ENCODE results near the gene NTNG2.

The NTNG2 gene

GRCh38 chr9:132207839-132208615, 46.2 kb downstream of the NTNG2 start:
- DNase-seq: no peak

GRCh38 chr9:132209228-132209627, 47.4 kb downstream of the NTNG2 start:
- no peak for DNase-seq

GRCh38 chr9:132210472-132211145, 48.8 kb downstream of the NTNG2 start:
- DNase-seq: no peak

DNA sequence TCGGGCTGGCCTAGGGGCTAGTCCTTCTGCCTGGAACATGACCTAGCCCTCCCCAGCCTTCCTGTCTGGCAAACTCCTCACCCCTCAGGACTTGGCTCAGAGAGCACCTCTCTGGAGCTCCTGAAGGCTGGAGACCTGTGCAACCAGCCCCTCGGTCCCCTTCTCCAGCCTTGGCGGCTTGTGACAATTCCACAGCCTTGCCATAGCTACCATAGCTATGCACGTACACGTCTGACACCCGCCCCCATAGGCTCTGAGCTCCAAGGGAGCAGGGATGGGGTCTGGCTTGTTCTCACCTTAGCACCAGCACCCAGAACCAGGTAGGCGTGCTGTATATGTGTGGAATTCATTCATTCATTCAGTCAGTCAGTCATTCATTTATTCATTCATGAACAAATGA, 49.7 kb downstream of the NTNG2 start:
- no peak for DNase-seq

DNA sequence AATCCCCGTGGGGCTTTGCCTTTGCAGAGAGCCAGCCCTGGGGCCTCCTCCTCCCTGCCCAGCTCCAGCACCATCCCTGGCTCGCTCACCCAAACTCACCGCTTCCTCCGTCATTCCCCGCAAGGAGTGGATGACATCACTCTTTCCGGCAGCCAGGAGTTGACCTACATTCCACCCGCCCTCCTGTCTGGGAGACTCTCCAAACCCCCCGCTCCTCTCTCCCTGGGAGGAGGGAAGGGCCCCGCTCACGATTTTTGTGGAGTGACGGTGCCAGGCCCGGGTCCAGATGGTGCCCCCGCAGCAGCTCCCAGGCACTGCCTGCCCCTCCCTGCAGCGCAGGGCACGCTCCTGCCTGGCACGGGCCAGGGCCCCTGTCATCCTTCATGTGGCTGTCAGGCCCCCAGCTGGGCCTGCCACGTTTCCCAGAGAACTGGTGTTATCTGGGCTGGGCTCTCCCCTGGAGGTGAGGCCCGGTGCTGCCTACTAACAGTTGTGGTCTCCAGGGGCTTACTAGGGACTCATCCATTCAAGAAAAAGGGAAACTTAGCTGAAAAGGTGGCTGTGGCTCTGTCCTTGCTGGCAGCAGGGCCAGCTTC, 52.3 kb downstream of the NTNG2 start:
- no peak for DNase-seq

GRCh38 chr9:132216861-132217619, 55.2 kb downstream of the NTNG2 start:
- no peak for DNase-seq

DNA sequence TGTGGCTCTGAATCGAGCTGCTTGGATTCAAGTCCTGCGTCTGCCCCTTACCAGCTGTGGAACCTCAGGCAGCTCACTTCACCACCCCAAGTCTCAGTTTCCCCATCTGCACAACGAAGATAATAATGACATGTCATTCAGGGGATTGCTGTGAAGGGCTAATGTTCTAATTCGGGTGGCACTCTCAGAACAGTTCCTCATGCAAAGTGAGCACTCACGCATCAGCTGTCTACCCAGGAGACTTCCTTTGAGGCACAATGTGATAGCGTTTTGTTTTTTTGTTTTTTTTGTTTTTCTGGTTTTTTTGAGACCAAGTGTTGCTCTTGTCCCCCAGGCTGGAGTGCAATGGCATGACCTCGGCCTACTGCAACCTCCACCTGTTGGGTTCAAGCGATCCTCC, 56.4 kb downstream of the NTNG2 start:
- DNase-seq: no peak

DNA sequence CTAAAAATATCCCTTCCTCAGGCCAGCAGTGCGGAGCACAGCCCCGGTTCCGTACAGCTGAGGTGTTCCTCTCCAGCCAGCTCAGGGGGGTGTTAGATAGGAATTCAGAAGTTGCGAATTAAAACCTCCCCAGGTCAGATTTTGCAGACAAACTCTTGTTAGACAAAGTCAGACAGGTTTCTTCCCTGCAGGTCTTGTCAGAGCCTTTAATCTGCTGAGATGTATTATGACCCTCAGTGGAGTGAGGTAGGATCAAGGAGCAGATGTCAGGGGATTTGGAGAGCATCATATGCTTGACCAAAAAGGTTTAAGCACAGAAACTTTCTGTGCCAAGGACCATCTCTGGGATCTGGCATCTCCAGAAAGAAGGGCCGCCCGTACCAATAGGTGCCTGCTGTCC, 60.1 kb downstream of the NTNG2 start:
- no peak for DNase-seq

DNA sequence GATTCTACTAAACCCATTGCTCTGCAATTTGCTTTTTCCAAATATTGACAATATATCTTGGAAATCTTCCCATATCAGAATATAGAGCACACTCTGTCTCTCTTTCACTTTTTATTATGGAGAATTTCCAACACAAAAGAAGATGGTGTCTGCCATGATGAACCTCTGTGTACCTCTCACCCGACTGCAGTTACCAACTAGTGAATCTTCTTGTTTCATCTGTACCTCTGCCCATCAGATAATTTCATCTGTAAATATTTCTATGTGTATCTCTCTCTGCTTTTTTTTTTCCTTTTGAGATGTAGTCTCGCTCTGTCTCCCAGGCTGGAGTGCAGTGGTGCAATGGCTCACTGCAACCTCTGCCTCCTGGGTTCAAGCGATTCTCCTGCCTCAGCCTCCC, 62.8 kb downstream of the NTNG2 start:
- no peak for DNase-seq

DNA sequence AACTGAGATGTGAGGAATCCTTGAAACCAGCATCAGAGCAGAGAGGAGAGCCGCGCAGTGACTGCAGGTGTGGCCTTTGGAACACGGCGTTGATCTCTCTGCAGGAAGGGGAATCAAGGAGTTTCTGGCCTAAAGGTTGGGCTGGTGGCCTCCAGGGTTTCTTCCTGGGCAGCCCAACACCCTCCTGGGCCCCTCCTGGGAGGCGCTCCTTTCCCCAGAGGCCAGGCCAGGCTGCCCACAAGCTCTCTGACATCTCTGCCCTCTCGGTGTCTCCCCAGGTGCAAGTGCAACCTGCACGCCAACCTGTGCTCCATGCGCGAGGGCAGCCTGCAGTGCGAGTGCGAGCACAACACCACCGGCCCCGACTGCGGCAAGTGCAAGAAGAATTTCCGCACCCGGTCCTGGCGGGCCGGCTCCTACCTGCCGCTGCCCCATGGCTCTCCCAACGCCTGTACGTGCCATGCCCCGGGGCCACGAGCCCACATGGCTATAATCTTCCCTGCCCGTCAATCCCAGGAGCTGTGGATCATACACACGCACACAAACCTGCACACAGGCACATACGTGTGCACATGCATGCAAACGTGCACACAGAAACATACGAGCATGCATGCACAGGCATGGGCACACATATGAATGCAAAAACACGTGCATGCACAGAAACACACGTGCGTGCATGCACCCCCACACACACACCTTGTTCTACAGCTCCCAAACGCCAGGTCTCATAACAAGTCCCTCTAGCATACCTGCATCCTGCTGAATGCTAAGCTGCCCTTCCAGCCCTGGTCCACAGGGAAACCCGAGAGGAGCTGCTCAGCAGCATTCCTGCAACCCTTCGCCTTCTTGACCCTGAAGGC, 64.9 kb downstream of the NTNG2 start:
- DNase-seq: no peak

GRCh38 chr9:132228062-132228461, 66.2 kb downstream of the NTNG2 start:
- no peak for DNase-seq

DNA sequence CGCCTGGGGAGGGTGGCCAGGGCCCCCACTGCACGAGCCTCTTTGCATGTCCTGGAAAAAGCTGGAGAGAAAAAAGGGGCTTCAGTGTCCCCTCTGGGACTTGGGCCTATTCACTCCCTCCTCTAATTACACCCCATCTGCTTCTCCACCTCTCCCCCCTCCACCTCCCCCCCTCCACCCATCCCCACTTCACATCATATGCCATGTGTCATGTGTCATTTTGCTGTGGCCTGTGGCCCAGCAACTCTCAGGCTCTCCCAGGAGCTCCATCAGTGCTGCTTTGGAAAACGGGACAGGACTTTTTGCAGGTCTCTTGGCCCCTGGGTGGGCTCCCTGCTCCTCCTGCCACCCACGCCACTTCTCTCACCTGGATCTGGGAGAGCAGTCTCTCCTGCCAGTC, 68.7 kb downstream of the NTNG2 start:
- no peak for DNase-seq

- DNase-seq: no peak
These were observed 69.3 kb downstream of the NTNG2 start for GRCh38 chr9:132231019-132231701.

DNA sequence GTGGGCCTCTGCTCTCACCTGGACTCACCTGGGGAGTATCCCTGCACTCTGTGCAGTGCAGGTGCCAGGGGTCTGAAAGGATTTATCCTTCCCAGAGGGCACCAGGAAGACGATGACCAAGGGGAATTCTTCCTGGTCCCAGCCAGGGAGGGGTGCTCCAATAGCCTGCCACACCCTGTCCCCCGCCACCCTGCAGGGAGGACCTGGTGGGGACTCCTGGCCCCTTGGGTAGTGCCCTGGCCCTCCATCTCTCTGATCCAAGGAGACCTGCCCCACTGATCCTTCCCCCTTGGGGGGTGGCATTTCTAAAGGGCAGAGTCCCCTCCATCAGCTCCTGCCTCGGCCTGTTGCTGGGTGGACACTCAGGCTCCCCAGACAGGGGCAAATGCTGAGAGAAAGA, 70.7 kb downstream of the NTNG2 start:
- no peak for DNase-seq

- DNase-seq: no peak
These were observed 71.3 kb downstream of the NTNG2 start for GRCh38 chr9:132233138-132233537.

GRCh38 chr9:132234535-132234934, 72.7 kb downstream of the NTNG2 start:
- no peak for DNase-seq

DNA sequence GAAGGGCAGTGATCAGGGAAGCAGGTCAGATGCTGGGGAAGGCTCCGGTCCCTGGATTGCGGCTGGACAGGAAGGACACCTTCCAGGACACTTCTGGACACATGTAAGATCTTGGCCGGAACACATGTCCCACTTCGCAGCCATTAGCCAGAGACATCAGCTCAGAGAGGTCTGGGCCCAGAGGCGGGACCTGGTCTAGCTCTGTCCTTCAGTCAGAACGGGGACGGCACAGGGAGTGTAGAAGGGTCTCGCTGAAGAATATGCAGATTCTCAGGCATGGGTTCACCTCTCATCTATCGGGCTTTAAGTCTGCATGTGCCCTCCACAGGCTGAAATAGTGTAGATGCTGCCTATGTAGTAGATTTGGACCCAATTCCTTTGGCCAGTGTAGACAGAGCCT, 73.3 kb downstream of the NTNG2 start:
- DNase-seq: no peak

GRCh38 chr9:132235894-132236661, 74.2 kb downstream of the NTNG2 start:
- no peak for DNase-seq

DNA sequence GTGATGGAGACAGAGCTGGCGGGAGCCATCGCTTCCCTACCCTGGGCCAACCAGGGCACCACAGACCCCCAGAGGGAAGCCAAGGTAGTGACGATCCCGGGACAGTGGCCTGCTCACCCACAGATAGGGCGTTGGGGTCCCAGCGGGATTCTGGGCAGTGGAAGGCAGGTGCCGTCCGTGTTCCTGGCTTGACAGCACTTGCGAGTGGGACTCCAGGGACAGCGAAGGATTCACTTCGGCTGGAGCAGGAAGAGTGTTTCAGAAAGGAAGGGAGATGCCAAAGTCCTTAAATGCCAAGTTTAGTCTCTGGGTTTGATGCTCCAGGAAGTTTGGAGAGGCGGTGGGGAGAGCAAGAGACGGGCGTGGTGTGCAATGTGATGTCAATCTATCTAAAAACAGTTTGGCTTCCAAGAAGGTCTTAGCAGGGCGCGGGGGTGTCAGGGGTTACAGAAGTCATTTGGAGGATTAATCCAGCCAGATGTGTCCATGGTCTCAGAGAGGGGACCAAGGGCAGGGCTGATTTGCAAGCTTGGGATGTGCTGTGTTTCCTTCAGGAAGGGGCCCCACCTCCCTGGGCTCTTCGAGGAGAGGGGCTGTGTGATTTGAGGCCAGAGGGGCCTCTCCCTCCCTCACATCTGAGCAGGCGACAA, 74.9 kb downstream of the NTNG2 start:
- no peak for DNase-seq

DNA sequence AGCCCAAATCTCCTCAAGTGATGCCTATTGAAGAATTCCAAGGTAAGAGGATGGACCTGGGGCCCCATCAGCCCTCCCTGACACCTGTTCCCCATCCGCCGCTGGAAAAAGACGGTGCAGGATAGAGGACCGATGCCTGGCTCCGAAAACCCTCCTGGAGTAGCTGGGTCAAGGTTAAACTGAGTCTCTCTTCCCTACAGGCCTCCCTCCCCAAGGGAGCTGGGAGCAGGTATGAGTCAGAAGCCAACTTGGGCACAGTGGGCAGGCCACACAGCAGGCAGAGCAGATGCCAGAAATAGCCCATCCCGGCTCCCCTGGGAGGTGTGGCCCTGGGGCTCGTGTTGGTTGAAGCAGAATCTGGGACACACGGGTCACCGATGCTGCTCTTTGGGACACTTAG, 75.6 kb downstream of the NTNG2 start:
- no peak for DNase-seq
